Upper lobe of left lung (tissue), 4 donors: ENCODE data around the gene FAM163A.

Experiments
- CTCF ChIP-seq, 6 experiments: fragments of 450-650 bp in 4 of 6; fragments of 200-600 bp in 2 of 6; sonication (generic) in 2 of 6; IDR thresholded peaks; one replicate each; pipeline ENCODE4 v1.5.1; 2016 to 2019; ENCODE audit warnings: antibody characterized with exemption in 6 of 6
- EP300 ChIP-seq, 4 donors: sonication (generic); formaldehyde crosslinking; IDR thresholded peaks; one replicate each; pipeline ENCODE4 v1.5.1; 2017; ENCODE audit warnings: antibody characterized with exemption in 4 of 4, control low read depth in 2 of 4
- POLR2A ChIP-seq, 4 donors: fragments of 450-650 bp; IDR thresholded peaks; one replicate each; pipeline ENCODE4 v1.5.1; 2016 to 2017; ENCODE audit warnings: antibody characterized with exemption in 4 of 4, mild to moderate bottlenecking in 2 of 4
- POLR2AphosphoS5 ChIP-seq, 2 donors: sonication (generic); formaldehyde crosslinking; IDR thresholded peaks; one replicate each; pipeline ENCODE4 v1.5.1; 2017; ENCODE audit warnings: antibody characterized with exemption in 2 of 2

DNA sequence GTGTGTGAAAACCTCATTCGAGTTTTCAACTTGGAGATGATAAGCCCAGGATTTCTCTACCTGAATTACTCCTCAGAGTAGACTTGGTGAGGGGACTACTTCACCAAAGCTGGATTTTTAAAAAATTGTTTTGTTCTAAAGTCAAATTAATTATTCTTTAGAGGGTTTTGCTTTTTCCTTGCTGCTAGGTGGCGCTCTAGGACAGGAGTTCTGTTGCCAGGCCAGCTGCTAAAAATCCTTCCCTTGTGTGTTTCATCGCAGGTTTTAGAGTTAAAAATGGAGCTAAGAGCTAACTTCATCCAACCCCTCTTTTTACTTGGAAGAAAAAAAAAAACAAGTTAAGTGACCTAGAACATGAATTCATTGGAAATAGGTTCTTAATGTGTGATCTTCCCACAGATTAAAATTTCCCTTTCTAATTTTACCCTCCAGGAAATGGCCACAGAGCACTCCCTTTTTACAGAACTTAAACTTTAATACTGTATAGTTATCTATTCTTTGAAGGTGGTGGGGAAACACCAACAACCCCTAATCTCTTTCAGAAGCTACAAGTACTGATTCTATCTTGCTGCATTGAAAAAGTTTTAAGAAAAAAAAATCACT lies 36.7 kb upstream of the FAM163A start:
- TF ChIP-seq CTCF (IDR thresholded peaks at IDR 0.05) = peak; percentile 31 to 64 (median 58)
- no peak for TF ChIP-seq EP300 (IDR thresholded peaks at IDR 0.05)
- TF ChIP-seq POLR2AphosphoS5 (IDR thresholded peaks at IDR 0.05) = no peak
- TF ChIP-seq POLR2A (IDR thresholded peaks at IDR 0.05) = no peak
